HepG2 (cell line): ENCODE data around the gene DNAJC5. TPM values are rescaled to one million over a fixed set of nuclear protein-coding genes. Genes with fewer than 3 reads are reported as not detected.
A peak's percentile ranks its signal among the peaks of the same experiment; 100 is the strongest.

Source experiments
- ATF7 ChIP-seq, 2 experiments: fragments of 450-650 bp in 1 of 2; sonication (generic) in 1 of 2; formaldehyde crosslinking in 1 of 2; IDR thresholded peaks; 2 replicates each; pipeline versions ENCODE4 v1.4.0 to v1.6.1; 2016 to 2020; ENCODE audit warnings: antibody characterized with exemption in 1 of 2, mild to moderate bottlenecking in 1 of 2, missing genetic modification reagents in 1 of 2
- ATM ChIP-seq: fragments of 450-650 bp; IDR thresholded peaks from 2 replicates; pipeline ENCODE4 v1.7.1; 2017; ENCODE audit warnings: mild to moderate bottlenecking, borderline replicate concordance
- GPN1 ChIP-seq: sonication (generic); formaldehyde crosslinking; IDR thresholded peaks from 2 replicates; pipeline ENCODE4 v1.5.1; 2020; ENCODE audit warnings: missing genetic modification reagents, borderline replicate concordance
- HDAC1 ChIP-seq: sonication (generic); formaldehyde crosslinking; IDR thresholded peaks from 2 replicates; pipeline ENCODE4 v1.5.1; 2020; ENCODE audit warnings: mild to moderate bottlenecking, missing genetic modification reagents
- MAFK ChIP-seq, 2 experiments: IDR thresholded peaks in 1 of 2; conservative IDR thresholded peaks in 1 of 2; 2 replicates each; pipeline ENCODE4 v1.6.1; 2011; ENCODE audit warnings: improper control_type of control experiment in 2 of 2, low read length in 2 of 2
- MYC ChIP-seq: sonication (generic); formaldehyde crosslinking; IDR thresholded peaks from 2 replicates; pipeline ENCODE4 v1.9.0; 2021; ENCODE audit warnings: missing genetic modification reagents, borderline replicate concordance
- SKI ChIP-seq: fragments of 450-650 bp; IDR thresholded peaks from one replicate; pipeline ENCODE4 v1.6.1; 2018; ENCODE audit warnings: mild to moderate bottlenecking; ENCODE audit not compliant: partially characterized antibody
- ZBTB39 ChIP-seq: sonication (generic); formaldehyde crosslinking; IDR thresholded peaks from 2 replicates; pipeline ENCODE4 v1.5.0; 2020; ENCODE audit warnings: missing genetic modification reagents
- ZNF318 ChIP-seq: sonication (generic); formaldehyde crosslinking; IDR thresholded peaks from 2 replicates; pipeline ENCODE4 v1.4.0; 2020; ENCODE audit warnings: mild to moderate bottlenecking, missing genetic modification reagents
- ZNF333 ChIP-seq: sonication (generic); formaldehyde crosslinking; IDR thresholded peaks from 2 replicates; pipeline ENCODE4 v1.4.0; 2020; ENCODE audit warnings: mild to moderate bottlenecking, missing genetic modification reagents, borderline replicate concordance
- ZNF557 ChIP-seq: sonication (generic); formaldehyde crosslinking; IDR thresholded peaks from 2 replicates; pipeline ENCODE4 v1.4.0; 2020; ENCODE audit warnings: missing genetic modification reagents
- ZNF7 ChIP-seq: IDR thresholded peaks from 2 replicates; pipeline ENCODE4 v1.6.1; 2016; ENCODE audit warnings: missing biosample characterization, missing genetic modification reagents
- ZNF784 ChIP-seq: sonication (generic); formaldehyde crosslinking; IDR thresholded peaks from 2 replicates; pipeline ENCODE4 v1.5.1; 2020; ENCODE audit warnings: missing genetic modification reagents, mild to moderate bottlenecking, borderline replicate concordance
- ZNF891 ChIP-seq: sonication (generic); formaldehyde crosslinking; IDR thresholded peaks from 2 replicates; pipeline ENCODE4 v1.5.0; 2020; ENCODE audit warnings: mild to moderate bottlenecking, missing genetic modification reagents
- ZSCAN12 ChIP-seq: sonication (generic); formaldehyde crosslinking; IDR thresholded peaks from 2 replicates; pipeline ENCODE4 v1.9.0; 2021; ENCODE audit warnings: mild to moderate bottlenecking, missing genetic modification reagents
- polyA plus RNA-seq, 8 experiments: library from polyadenylated mRNA; depleted of rRNA in 3 of 8; stranded (reverse) in 7 of 8; unstranded in 1 of 8; fragments of >200 nt; fragmentation: Illumina TruSeq in 4 of 8; extraction: Trizol in 4 of 8; gene quantifications; 2 replicates each; pipeline versions ENCODE4 v1.2.1 to v1.2.3, GENCODE V29; 2011 to 2016; ENCODE audit warnings: low read depth in 4 of 8, missing spikeins in 1 of 8, mixed read lengths in 1 of 8; ENCODE audit not compliant: insufficient read depth in 1 of 8
- total RNA-seq, 5 experiments: library from RNA; depleted of rRNA; stranded (reverse); fragments of >200 nt; fragmentation: Illumina TruSeq; extraction: Trizol; gene quantifications; 2 replicates each; pipeline ENCODE4 v1.2.3, GENCODE V29; 2016; ENCODE audit warnings: low read depth in 1 of 5

The DNAJC5 gene
- total and polyA plus RNA-seq, 2 of the 13 experiments (the other 11 are each of a cell fraction or from before 2014, with no cell fraction given) = 42.8 to 64.5 TPM

GRCh38 chr20:63968928-63969760, 74.2 kb downstream of the DNAJC5 start (continued):
- no peak for TF ChIP-seq ZBTB39 (CRISPR knock-in tag)
- TF ChIP-seq ZNF557 (CRISPR knock-in tag) = no peak
- TF ChIP-seq ATM = no peak
- TF ChIP-seq ATF7 (IDR thresholded peaks at IDR 0.05) = no peak
- peak; percentile 72 for TF ChIP-seq ATF7 (CRISPR knock-in tag; IDR thresholded peaks at IDR 0.05)
- TF ChIP-seq MYC = peak; percentile 59; the same call in 1 of the 2 replicates
- TF ChIP-seq ZNF7 (CRISPR knock-in tag) = no peak
- TF ChIP-seq ZNF318 (CRISPR knock-in tag) = 0 out of 2 replicates have a peak, but pooled peaks have one; percentile 58
- peak; percentile 95 for TF ChIP-seq ZNF891 (CRISPR knock-in tag)
- 0 out of 2 replicates have a peak, but pooled peaks have one; percentile 38 for TF ChIP-seq ZSCAN12 (CRISPR knock-in tag)
- TF ChIP-seq GPN1 = peak; percentile 76; the same call in 1 of the 2 replicates
- no peak for TF ChIP-seq ZNF784 (CRISPR knock-in tag)
- TF ChIP-seq ZNF333 (CRISPR knock-in tag) = peak; percentile 82; the same call in 1 of the 2 replicates
- TF ChIP-seq SKI = no peak
- peak in 1 of 2 experiments; percentile 12; a peak in 1 of 4 replicates for TF ChIP-seq MAFK (conservative IDR thresholded peaks at IDR 0.05 in 1 of 2, IDR thresholded peaks at IDR 0.05 in 1 of 2; ENCODE audit: low read length in 2 of 2)
- TF ChIP-seq HDAC1 (CRISPR knock-in tag) = peak; percentile 77
